Measurements from ENCODE around the gene LNPEP. TPM values are rescaled to one million over a fixed set of nuclear protein-coding genes. Genes with fewer than 3 reads are reported as not detected.

The LNPEP gene
- total RNA-seq, 1 donor from 2014 or later, result 33.9 TPM

- H3K9me3 ChIP-seq, result no peaks in the 10 kb centered on the region
- peaks cover 21% of the 10 kb centered on the region for H3K4me1 ChIP-seq
- no peaks in the 10 kb centered on the region for H3K36me3 ChIP-seq
- no peak overlapping the region for H3K27ac ChIP-seq
- DNase-seq (ENCODE audit: extremely low spot score in 2 of 2), result no peak
- H3K4me3 ChIP-seq, result no peak overlapping the region
- no peaks in the 10 kb centered on the region for H3K27me3 ChIP-seq
- TF ChIP-seq POLR2AphosphoS5 (IDR thresholded peaks at IDR 0.05; ENCODE audit: insufficient read depth in 1 of 2, low read depth in 1 of 2) (no peak), POLR2A (IDR thresholded peaks at IDR 0.05) (no peak), CTCF (IDR thresholded peaks at IDR 0.05) (no peak)
- intact Hi-C loops (cut with DNase I), result no loop called here
These were observed 21.6 kb downstream of the LNPEP start for GRCh38 chr5:96957254-96958049.

DNA sequence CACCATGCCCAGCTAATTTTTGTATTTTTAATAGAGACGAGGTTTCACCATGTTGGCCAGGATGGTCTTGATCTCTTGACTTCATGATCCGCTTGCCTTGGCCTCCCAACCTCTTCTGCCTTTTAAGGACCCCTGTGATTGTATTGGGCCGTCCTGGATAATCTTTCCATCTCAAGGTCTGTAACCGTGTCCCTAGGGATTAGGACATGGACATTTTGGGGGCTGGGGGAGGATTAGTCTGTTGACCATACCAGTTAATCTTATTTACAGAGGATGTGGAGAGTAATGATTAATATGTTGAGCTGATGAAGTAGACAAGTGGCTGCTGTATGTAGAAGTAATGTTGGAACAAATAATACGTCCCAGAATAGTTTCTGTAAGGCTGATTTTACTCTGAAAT, 23.1 kb downstream of the LNPEP start:
- Histone ChIP-seq H3K4me3 (no peak overlapping the region), H3K36me3 (no peaks in the 10 kb centered on the region), H3K9me3 (no peaks in the 10 kb centered on the region), H3K4me1 (peaks cover 31% of the 10 kb centered on the region), H3K27ac (no peak overlapping the region), H3K27me3 (no peaks in the 10 kb centered on the region)
- TF ChIP-seq CTCF (IDR thresholded peaks at IDR 0.05) (no peak), POLR2A (IDR thresholded peaks at IDR 0.05) (no peak), POLR2AphosphoS5 (IDR thresholded peaks at IDR 0.05; ENCODE audit: insufficient read depth in 1 of 2, low read depth in 1 of 2) (no peak)
- intact Hi-C loops (cut with DNase I), result no loop called here
- no peak for DNase-seq (ENCODE audit: extremely low spot score in 2 of 2)

DNA sequence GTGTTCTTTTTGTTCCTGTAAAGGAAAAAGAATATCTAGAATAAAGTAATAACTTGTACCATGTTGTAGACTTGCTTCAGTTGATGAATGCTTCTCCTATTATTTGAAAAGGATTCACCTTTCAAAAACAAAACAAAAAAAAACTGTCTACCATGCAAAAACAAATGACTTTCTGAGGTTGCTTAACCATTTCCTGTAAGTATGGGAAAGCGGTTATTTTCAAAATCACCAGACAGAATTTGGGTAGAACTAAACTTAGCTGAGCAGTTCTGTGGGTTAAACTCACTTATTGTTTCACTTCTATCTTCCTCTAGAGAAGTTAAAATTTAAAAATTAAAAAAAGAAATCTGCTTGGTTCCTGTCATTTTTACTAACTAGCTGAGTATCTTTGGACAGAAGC, 25.2 kb downstream of the LNPEP start:
- H3K27me3 ChIP-seq, result no peaks in the 10 kb centered on the region
- H3K27ac ChIP-seq, result no peak overlapping the region
- H3K36me3 ChIP-seq, result no peaks in the 10 kb centered on the region
- H3K9me3 ChIP-seq, result no peaks in the 10 kb centered on the region
- DNase-seq (ENCODE audit: extremely low spot score in 2 of 2), result no peak
- H3K4me1 ChIP-seq, result peaks cover 31% of the 10 kb centered on the region
- intact Hi-C loops (cut with DNase I), result no loop called here
- no peak for TF ChIP-seq POLR2AphosphoS5 (IDR thresholded peaks at IDR 0.05; ENCODE audit: insufficient read depth in 1 of 2, low read depth in 1 of 2)
- TF ChIP-seq CTCF (IDR thresholded peaks at IDR 0.05), result no peak
- no peak overlapping the region for H3K4me3 ChIP-seq

GRCh38 chr5:96962540-96962991, 26.7 kb downstream of the LNPEP start:
- Histone ChIP-seq H3K27me3 (no peaks in the 10 kb centered on the region), H3K9me3 (no peaks in the 10 kb centered on the region), H3K4me3 (no peak overlapping the region), H3K27ac (peak overlapping the region; percentile 24), H3K36me3 (no peaks in the 10 kb centered on the region), H3K4me1 (peaks cover 28% of the 10 kb centered on the region)
- DNase-seq (ENCODE audit: extremely low spot score in 2 of 2), result no peak
- TF ChIP-seq POLR2A (IDR thresholded peaks at IDR 0.05) (no peak), CTCF (IDR thresholded peaks at IDR 0.05) (no peak), POLR2AphosphoS5 (IDR thresholded peaks at IDR 0.05; ENCODE audit: insufficient read depth in 1 of 2, low read depth in 1 of 2) (no peak)
- intact Hi-C loops (cut with DNase I), result no loop called here

- TF ChIP-seq POLR2AphosphoS5 (IDR thresholded peaks at IDR 0.05; ENCODE audit: insufficient read depth in 1 of 2, low read depth in 1 of 2) (no peak), CTCF (IDR thresholded peaks at IDR 0.05) (no peak), POLR2A (IDR thresholded peaks at IDR 0.05) (no peak)
- Histone ChIP-seq H3K27ac (peak overlapping the region; percentile 24), H3K4me3 (no peak overlapping the region), H3K4me1 (peaks cover 33% of the 10 kb centered on the region), H3K27me3 (no peaks in the 10 kb centered on the region), H3K36me3 (no peaks in the 10 kb centered on the region), H3K9me3 (no peaks in the 10 kb centered on the region)
- intact Hi-C loops (cut with DNase I), result no loop called here
- DNase-seq (ENCODE audit: extremely low spot score in 2 of 2), result no peak
These were observed 27.4 kb downstream of the LNPEP start for GRCh38 chr5:96963267-96963666.

Measured in vagina (tissue), 2 donors.